ENCODE results near the gene LRRC75A. TPM values are rescaled to one million over a fixed set of nuclear protein-coding genes. Genes with fewer than 3 reads are reported as not detected.
"Not testable (repeated sequence)": the region's sequence is repeated elsewhere in the genome, so short reads cannot be mapped to it uniquely, and the experiment has no call there.

LRRC75A gene
- total RNA-seq, 1 donor from 2014 or later = 0.23 TPM

DNA sequence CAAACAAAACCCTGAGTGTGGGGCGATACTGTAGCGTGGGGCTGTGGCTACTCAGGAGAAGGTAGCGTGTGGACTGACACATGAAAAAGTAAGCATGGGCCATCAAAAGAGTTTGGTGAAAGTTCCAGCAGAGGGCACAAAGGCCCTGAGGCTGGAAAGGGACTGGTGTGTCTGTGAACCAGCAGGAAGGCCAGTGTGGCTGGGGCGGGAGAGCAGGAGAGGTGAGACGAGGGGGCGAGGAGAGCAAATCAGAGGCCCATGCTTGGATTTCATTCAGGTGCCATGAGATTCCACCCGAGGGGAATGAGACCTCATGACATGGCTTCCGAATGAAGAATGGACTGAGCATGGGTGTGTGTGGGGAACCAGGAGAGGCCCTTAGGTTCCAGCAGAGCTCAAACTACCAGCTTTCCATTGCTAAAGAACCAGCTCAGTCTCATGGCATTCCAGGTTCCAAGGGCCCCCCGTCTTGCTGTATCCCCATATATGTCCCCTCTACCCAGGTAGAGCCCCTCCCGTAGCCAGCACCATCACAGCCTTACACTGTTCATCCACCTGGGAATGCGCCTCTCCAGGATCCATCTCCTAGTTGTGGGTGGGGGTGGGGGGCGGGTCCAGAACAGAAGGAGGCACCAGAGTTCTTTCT is 45.5 kb downstream of the LRRC75A start:
- no peak for DNase-seq (ENCODE audit: low read depth)
- no peak overlapping the region for H3K4me3 ChIP-seq (ENCODE audit: low read depth, low read length)
- TF ChIP-seq, protein P1, sequence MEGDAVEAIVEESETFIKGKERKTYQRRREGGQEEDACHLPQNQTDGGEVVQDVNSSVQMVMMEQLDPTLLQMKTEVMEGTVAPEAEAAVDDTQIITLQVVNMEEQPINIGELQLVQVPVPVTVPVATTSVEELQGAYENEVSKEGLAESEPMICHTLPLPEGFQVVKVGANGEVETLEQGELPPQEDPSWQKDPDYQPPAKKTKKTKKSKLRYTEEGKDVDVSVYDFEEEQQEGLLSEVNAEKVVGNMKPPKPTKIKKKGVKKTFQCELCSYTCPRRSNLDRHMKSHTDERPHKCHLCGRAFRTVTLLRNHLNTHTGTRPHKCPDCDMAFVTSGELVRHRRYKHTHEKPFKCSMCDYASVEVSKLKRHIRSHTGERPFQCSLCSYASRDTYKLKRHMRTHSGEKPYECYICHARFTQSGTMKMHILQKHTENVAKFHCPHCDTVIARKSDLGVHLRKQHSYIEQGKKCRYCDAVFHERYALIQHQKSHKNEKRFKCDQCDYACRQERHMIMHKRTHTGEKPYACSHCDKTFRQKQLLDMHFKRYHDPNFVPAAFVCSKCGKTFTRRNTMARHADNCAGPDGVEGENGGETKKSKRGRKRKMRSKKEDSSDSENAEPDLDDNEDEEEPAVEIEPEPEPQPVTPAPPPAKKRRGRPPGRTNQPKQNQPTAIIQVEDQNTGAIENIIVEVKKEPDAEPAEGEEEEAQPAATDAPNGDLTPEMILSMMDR (conservative IDR thresholded peaks at IDR 0.05; ENCODE audit: low read depth, low read length) = peak; percentile 16

DNA sequence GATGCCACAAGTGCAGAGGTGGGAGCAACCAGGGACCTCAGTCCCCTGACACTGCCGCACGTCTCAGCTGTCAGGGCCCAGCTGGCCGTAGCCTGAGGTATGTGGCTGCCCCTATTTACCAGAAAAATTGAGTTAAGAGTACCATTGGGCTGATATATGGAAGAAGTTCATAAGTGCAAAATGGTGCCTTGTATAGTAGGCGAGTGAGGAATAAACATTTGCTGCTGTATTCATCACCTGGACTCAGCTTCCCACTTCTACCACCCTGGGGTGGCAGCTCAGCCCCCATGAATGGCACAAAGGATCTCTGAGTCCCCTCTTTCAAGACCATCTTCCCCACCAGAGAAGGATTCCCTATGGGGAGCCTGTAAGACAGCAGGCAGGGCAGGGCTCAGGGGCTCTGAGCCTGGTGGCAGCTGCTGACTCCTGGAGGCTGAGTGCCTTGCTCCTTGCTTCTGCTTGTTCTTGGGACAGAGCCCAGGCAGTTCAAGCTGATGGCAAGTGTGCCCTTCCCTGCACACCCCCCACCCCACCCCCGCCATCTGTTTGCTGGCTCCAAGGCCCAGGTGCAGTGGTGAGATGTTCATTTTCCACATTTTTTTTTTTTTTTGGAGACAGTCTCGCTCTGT is 47.6 kb downstream of the LRRC75A start:
- TF ChIP-seq, protein P1 (conservative IDR thresholded peaks at IDR 0.05; ENCODE audit: low read depth, low read length) = no peak
- no peak overlapping the region for H3K4me3 ChIP-seq (ENCODE audit: low read depth, low read length)
- no peak for DNase-seq (ENCODE audit: low read depth)

DNA sequence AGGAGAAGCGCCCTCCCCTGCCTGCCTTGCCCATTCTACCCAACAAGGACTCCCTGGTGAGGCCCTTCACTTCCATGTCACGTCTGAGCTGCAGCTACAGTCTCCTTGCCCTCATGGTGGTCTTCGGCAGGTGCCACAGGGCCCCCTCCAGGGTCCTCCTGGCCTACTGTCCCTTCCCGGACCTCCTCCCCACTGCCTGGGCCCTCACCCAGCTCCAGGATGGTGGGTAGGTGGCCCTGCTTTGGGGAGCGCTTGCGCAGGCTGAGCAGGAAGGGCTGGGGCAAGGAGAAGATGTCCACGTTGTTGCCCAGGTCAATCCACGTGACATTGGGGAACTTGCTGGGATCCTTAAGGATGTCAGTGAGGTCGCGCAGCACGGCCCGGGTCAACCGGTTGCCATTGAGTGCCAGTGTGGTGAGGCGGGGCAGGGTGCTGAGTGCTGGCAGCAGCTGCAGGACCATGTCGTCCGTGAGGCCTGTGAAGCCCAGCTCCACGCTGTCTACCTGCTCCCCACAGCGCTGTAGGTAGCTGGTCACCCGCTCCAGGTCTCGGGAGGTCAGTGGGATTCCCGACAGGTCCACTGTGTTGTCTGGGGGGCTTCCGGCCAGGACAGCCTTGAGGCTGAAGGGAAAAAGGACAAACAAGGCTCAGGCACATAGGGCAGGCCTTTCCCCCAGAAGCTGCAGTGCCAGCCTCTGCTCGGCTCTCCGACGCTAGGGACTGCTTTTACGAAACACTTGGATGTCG is 48.3 kb downstream of the LRRC75A start:
- TF ChIP-seq, protein P1 (conservative IDR thresholded peaks at IDR 0.05; ENCODE audit: low read depth, low read length) = no peak
- no peak overlapping the region for H3K4me3 ChIP-seq (ENCODE audit: low read depth, low read length)
- DNase-seq (ENCODE audit: low read depth) = no peak

DNA sequence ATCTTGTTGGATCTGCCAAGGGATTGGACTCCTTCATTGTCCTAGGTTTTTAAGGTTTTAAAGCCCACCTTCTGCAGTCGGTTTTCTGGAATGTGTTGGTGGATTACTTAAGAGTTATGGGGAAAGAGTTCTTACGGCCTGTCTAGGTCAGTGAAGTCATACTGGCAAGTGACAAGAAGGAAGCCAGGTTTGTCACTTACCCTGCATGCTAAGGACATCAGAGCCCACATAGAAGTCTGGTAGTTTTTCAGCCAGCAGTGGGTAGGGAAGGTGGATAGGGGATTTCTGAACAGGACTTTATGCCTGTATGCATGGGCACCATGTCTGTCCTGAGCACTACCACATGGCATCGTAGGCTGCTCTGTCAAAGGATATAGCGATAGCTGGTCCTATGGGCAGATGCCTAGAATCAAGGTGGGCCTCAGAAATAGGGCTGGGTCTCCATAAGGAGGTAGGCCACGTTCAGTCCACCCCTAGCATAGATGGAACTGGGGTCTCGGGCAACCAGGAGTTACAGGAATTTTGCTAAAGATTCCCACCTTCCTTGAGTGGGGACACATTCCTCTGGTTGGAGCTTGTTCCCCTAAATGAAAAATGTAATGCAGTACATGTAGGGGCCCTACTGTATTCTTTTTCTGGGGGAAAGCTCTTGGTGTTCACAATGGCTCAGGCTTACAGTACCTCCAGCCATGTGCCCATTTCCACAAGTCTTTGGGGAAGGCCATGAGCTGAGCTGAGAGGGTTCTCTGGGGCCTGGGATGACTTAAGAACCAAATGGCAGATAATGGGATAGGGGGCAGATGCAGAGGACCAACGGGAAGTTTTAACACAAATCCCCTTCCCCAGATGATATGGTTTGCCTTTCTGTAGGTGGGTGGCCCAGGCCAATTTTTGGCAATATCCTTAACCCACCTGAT is 49.1 kb downstream of the LRRC75A start:
- no peak for DNase-seq (ENCODE audit: low read depth)
- no peak overlapping the region for H3K4me3 ChIP-seq (ENCODE audit: low read depth, low read length)
- TF ChIP-seq, protein P1 (conservative IDR thresholded peaks at IDR 0.05; ENCODE audit: low read depth, low read length) = no peak

DNA sequence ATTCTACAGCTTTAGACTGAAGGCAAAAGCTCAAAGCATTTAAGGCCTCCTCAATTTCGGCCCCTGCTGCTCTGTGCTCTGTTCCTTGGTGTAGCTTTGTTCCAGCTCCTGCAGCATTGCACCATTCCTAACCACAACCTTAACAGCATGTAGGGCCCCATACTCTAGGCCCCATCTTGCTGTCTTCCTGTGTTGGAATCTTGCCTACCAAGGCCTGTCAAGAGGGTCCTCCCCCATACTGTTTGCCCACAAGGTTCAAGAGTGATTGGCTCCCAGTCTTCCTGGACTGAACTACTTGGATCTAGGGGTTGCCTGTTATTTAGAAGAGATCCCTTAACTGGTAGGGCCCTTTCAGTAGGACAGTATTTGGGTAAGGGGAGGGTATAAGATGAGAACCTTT is 49.9 kb downstream of the LRRC75A start:
- no peak for DNase-seq (ENCODE audit: low read depth)
- TF ChIP-seq, protein P1 (conservative IDR thresholded peaks at IDR 0.05; ENCODE audit: low read depth, low read length) = no peak
- H3K4me3 ChIP-seq (ENCODE audit: low read depth, low read length) = peak overlapping the region; percentile 79

DNA sequence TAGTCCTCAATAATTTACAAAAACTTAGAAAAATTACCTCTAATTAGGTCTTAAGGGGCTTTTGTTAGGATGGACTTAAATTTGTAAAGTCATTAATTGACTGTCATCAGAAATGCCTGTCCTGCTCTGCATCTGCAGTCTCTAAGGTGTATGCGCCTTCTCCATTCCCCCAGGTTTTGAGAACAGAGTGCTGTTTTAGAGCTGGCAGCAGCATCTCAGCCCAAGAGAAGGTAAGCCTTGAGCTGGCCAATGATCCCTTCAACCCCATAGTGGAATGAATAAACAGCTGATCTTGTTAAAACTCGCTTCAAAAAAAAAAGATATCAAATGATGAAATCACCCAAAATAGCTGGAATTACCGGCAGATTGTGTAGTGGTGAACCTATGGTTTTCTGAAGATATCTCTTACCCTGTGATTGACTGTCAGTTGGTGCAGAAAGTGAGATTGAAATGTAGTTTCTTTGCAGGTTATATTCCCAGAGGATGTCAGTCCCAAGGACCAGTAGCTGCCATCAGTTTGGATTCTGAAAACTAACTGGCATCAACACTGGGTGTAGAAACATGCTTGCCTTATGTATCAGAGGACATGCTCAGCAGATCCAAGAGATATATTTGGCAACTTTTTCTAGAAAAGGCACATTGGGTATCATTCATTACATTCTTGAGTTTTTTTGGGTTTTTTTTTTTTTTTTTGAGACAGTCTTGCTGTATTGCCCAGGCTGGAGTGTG is 50.9 kb downstream of the LRRC75A start:
- no peak for DNase-seq (ENCODE audit: low read depth)
- H3K4me3 ChIP-seq (ENCODE audit: low read depth, low read length) = peak overlapping the region; percentile 79
- TF ChIP-seq, protein P1 (conservative IDR thresholded peaks at IDR 0.05; ENCODE audit: low read depth, low read length) = no peak

DNA sequence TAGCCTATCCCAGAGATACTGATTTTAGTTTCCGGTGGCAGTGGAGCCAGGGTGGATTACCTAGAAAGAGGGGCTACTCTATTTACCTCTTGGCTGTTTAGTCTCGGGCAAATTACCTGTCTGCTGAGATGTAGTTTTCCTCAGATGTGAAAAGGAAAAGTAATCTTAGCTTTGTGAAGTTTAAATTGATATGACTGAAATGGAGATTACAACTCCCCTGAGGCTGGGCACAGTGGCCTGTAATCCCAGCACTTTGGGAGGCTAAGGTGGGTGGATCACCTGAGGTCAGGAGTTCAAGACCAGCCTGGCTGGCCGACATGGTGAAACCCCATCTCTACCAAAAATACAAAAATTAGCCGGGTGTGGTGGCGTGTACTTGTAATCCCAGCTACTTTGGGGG is 51.6 kb downstream of the LRRC75A start:
- H3K4me3 ChIP-seq (ENCODE audit: low read depth, low read length) = peak overlapping the region; percentile 79
- not testable (repeated sequence) for DNase-seq (ENCODE audit: low read depth)
